ENCODE results near the gene PLPP6. TPM values are rescaled to one million over a fixed set of nuclear protein-coding genes. Genes with fewer than 3 reads are reported as not detected.

The PLPP6 gene
- total and polyA plus RNA-seq, 2 donors (not counting 1 experiment from before 2014, with no cell fraction given), result 8.9 to 9.1 TPM

- Histone ChIP-seq H4K20me1 (ENCODE audit: control insufficient read depth, extremely low read depth, insufficient read depth, low read length) (no peaks in the 10 kb centered on the region), H3K4me1 (ENCODE audit: control insufficient read depth, extremely low read depth, insufficient read depth, low read length) (no peaks in the 10 kb centered on the region), H3K36me3 (ENCODE audit: control insufficient read depth, insufficient read depth, low read length) (no peaks in the 10 kb centered on the region), H2AFZ (ENCODE audit: low read length) (no peak overlapping the region), H3K4me3 (replicated peaks in 1 of 4; ENCODE audit: control extremely low read depth in 1 of 4, insufficient read depth in 1 of 4, low read depth in 3 of 4, low read length in 4 of 4) (no peak overlapping the region), H3K9me3 (ENCODE audit: control insufficient read depth, insufficient read depth, low read depth, low read length) (no peaks in the 10 kb centered on the region), H3K9ac (ENCODE audit: insufficient read depth, low read length) (no peak overlapping the region), H3K27ac (ENCODE audit: insufficient read depth, low read length) (no peak overlapping the region), H3K79me2 (ENCODE audit: control insufficient read depth, insufficient read depth, low read length) (no peaks in the 10 kb centered on the region), H3K27me3 (ENCODE audit: control insufficient read depth, insufficient read depth, low read length) (no peaks in the 10 kb centered on the region), H3K4me2 (ENCODE audit: extremely low read depth, insufficient read depth, low read length) (no peak overlapping the region)
- no peak for DNase-seq (ENCODE audit: low read depth in 2 of 2)
- TF ChIP-seq CTCF (conservative IDR thresholded peaks at IDR 0.05 in 1 of 2, IDR thresholded peaks at IDR 0.05 in 1 of 2; ENCODE audit: low read depth in 1 of 2, low read length in 2 of 2) (no peak), EZH2 (IDR thresholded peaks at IDR 0.05; ENCODE audit: low read length, missing control alignments) (no peak)
Measured at GRCh38 chr9:4671737-4672136, 9.6 kb downstream of the PLPP6 start.

DNA sequence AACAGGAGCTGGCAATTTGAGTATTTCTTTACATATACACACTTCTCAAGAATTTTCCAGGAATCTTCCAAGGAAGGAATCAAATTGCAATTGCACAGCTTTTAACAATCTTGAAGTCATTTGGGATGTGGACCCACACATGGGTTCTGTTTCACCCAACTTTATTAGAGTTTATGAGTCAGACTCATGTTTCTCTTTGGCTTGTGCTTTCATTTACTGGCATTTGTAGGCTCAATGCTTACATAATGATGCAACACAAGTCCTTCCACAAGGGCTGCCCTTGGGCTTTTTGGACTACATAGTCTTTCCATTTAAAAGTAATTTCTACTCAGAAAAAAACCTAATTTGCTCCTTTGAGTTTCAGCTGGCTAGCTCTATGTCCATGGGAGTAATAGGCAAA lies 12.7 kb downstream of the PLPP6 start:
- Histone ChIP-seq H4K20me1 (ENCODE audit: control insufficient read depth, extremely low read depth, insufficient read depth, low read length) (no peaks in the 10 kb centered on the region), H3K4me1 (ENCODE audit: control insufficient read depth, extremely low read depth, insufficient read depth, low read length) (no peaks in the 10 kb centered on the region), H3K36me3 (ENCODE audit: control insufficient read depth, insufficient read depth, low read length) (no peaks in the 10 kb centered on the region), H3K9me3 (ENCODE audit: control insufficient read depth, insufficient read depth, low read depth, low read length) (no peaks in the 10 kb centered on the region), H3K27ac (ENCODE audit: insufficient read depth, low read length) (no peak overlapping the region), H3K9ac (ENCODE audit: insufficient read depth, low read length) (no peak overlapping the region), H3K4me3 (replicated peaks in 1 of 4; ENCODE audit: control extremely low read depth in 1 of 4, insufficient read depth in 1 of 4, low read depth in 3 of 4, low read length in 4 of 4) (no peak overlapping the region), H3K4me2 (ENCODE audit: extremely low read depth, insufficient read depth, low read length) (no peak overlapping the region), H2AFZ (ENCODE audit: low read length) (no peak overlapping the region), H3K79me2 (ENCODE audit: control insufficient read depth, insufficient read depth, low read length) (peaks cover 2% of the 10 kb centered on the region), H3K27me3 (ENCODE audit: control insufficient read depth, insufficient read depth, low read length) (no peaks in the 10 kb centered on the region)
- DNase-seq (ENCODE audit: low read depth in 2 of 2), result peak; percentile 87 to 95
- no peak for TF ChIP-seq CTCF (conservative IDR thresholded peaks at IDR 0.05 in 1 of 2, IDR thresholded peaks at IDR 0.05 in 1 of 2; ENCODE audit: low read depth in 1 of 2, low read length in 2 of 2)
- TF ChIP-seq EZH2 (IDR thresholded peaks at IDR 0.05; ENCODE audit: low read length, missing control alignments), result no peak

GRCh38 chr9:4677392-4677791 lies 15.3 kb downstream of the PLPP6 start:
- H3K9me3 ChIP-seq (ENCODE audit: control insufficient read depth, insufficient read depth, low read depth, low read length), result no peaks in the 10 kb centered on the region
- no peak for TF ChIP-seq CTCF (conservative IDR thresholded peaks at IDR 0.05 in 1 of 2, IDR thresholded peaks at IDR 0.05 in 1 of 2; ENCODE audit: low read depth in 1 of 2, low read length in 2 of 2)
- TF ChIP-seq EZH2 (IDR thresholded peaks at IDR 0.05; ENCODE audit: low read length, missing control alignments), result no peak
- H2AFZ ChIP-seq (ENCODE audit: low read length), result no peak overlapping the region
- H3K79me2 ChIP-seq (ENCODE audit: control insufficient read depth, insufficient read depth, low read length), result peaks cover 24% of the 10 kb centered on the region
- no peaks in the 10 kb centered on the region for H3K27me3 ChIP-seq (ENCODE audit: control insufficient read depth, insufficient read depth, low read length)
- peaks cover 4% of the 10 kb centered on the region for H3K4me1 ChIP-seq (ENCODE audit: control insufficient read depth, extremely low read depth, insufficient read depth, low read length)
- no peak overlapping the region for H3K9ac ChIP-seq (ENCODE audit: insufficient read depth, low read length)
- H3K36me3 ChIP-seq (ENCODE audit: control insufficient read depth, insufficient read depth, low read length), result no peaks in the 10 kb centered on the region
- H3K4me3 ChIP-seq (replicated peaks in 1 of 4; ENCODE audit: control extremely low read depth in 1 of 4, insufficient read depth in 1 of 4, low read depth in 3 of 4, low read length in 4 of 4), result no peak overlapping the region
- no peak overlapping the region for H3K4me2 ChIP-seq (ENCODE audit: extremely low read depth, insufficient read depth, low read length)
- H4K20me1 ChIP-seq (ENCODE audit: control insufficient read depth, extremely low read depth, insufficient read depth, low read length), result no peaks in the 10 kb centered on the region
- no peak overlapping the region for H3K27ac ChIP-seq (ENCODE audit: insufficient read depth, low read length)
- no peak for DNase-seq (ENCODE audit: low read depth in 2 of 2)

Data from fibroblast of lung (primary cell).